HepG2 (cell line): ENCODE data around the gene PTPN2. TPM values are rescaled to one million over a fixed set of nuclear protein-coding genes. Genes with fewer than 3 reads are reported as not detected.

Experiments used
- ATAC-seq: fragments of 200-7000 bp; cut with Tn5 transposase; 3 replicates; pipeline ENCODE4 v1.9.1; 2020; ENCODE audit warnings: mild to moderate bottlenecking, moderate library complexity
- BruUV-seq: library from RNA; stranded (reverse); fragments of 400-500 nt; replicated peaks from 2 replicates; lab custom pipeline; 2021; lab: Mats Ljungman, UMichigan
- CTCF ChIA-PET: fragments of 300-600 bp; formaldehyde crosslinking; extraction: SDS; loops from one replicate; lab custom pipeline; 2021; ENCODE audit warnings: low total read pairs, inconsistent platforms, low intra/inter-chr PET ratio; lab: Yijun Ruan, JAX
- POLR2A ChIA-PET: fragments of 350-600 bp; sonication (Branson Sonifier 250); formaldehyde crosslinking; loops from one replicate; lab custom pipeline; 2020; ENCODE audit warnings: antibody characterized with exemption, inconsistent platforms; lab: Yijun Ruan, JAX
- DNase-seq: peaks from one replicate; pipeline ENCODE4 v3.0.0-alpha.2; 2015; ENCODE audit warnings: low spot score
- FAIRE-seq: peaks from 3 replicates; lab custom pipeline; 2011; peaks lifted over from hg19 to GRCh38; lab: Jason Lieb, UNC
- H2AFZ ChIP-seq: one replicate; pipeline ENCODE4 v1.6.1; 2011; ENCODE audit warnings: low read length, inconsistent platforms
- H3K27ac ChIP-seq: fragments of 300-600 bp; 3 replicates; pipeline ENCODE4 v1.8.0; 2011; ENCODE audit warnings: mixed run types, mild to moderate bottlenecking, mixed read lengths, low read length, inconsistent platforms; ENCODE audit not compliant: insufficient read depth; ENCODE audit errors: extremely low read length
- H3K27me3 ChIP-seq, 2 experiments: fragments of 200-600 bp in 1 of 2; 2 replicates in 1 of 2; 3 replicates in 1 of 2; pipeline versions ENCODE4 v1.6.0 to v1.8.0; 2011; ENCODE audit warnings: low read length in 2 of 2, mild to moderate bottlenecking in 2 of 2, moderate library complexity in 2 of 2, inconsistent platforms in 1 of 2; ENCODE audit not compliant: insufficient read depth in 2 of 2, control insufficient read depth in 1 of 2
- H3K36me3 ChIP-seq, 2 experiments: fragments of 200-600 bp in 1 of 2; replicated peaks in 1 of 2; 2 replicates in 1 of 2; 3 replicates in 1 of 2; pipeline versions ENCODE4 v1.5.1 to v1.8.0; 2011; ENCODE audit warnings: low read length in 2 of 2, inconsistent platforms in 1 of 2; ENCODE audit not compliant: insufficient read depth in 2 of 2, control insufficient read depth in 1 of 2
- H3K4me1 ChIP-seq: 2 replicates; pipeline ENCODE4 v1.5.1; 2012; ENCODE audit warnings: low read length, inconsistent platforms; ENCODE audit not compliant: insufficient read depth
- H3K4me2 ChIP-seq: 2 replicates; pipeline ENCODE4 v1.6.0; 2011; ENCODE audit warnings: low read depth, low read length, inconsistent platforms
- H3K4me3 ChIP-seq, 3 experiments: fragments of 200-600 bp in 1 of 3; sonication (generic), shearing (Covaris generic) in 1 of 3; replicated peaks in 1 of 3; 2 replicates each; pipeline ENCODE4 v1.5.1; 2011 to 2016; ENCODE audit warnings: low read length in 3 of 3, inconsistent platforms in 2 of 3, low read depth in 2 of 3, mild to moderate bottlenecking in 2 of 3, control low read depth in 1 of 3, mixed read lengths in 1 of 3; ENCODE audit not compliant: insufficient read depth in 1 of 3
- H3K79me2 ChIP-seq: one replicate; pipeline ENCODE4 v1.6.1; 2011; ENCODE audit warnings: low read length, inconsistent platforms; ENCODE audit not compliant: insufficient read depth
- H3K9ac ChIP-seq: 2 replicates; pipeline ENCODE4 v1.6.0; 2011; ENCODE audit warnings: mild to moderate bottlenecking, low read depth, low read length, inconsistent platforms; ENCODE audit not compliant: insufficient read depth
- H3K9me3 ChIP-seq: 2 replicates; pipeline ENCODE4 v1.5.1; 2012; ENCODE audit warnings: mild to moderate bottlenecking, low read length
- H4K20me1 ChIP-seq: 2 replicates; pipeline ENCODE4 v1.6.0; 2011; ENCODE audit warnings: inconsistent platforms, mild to moderate bottlenecking, low read length, moderate library complexity; ENCODE audit not compliant: insufficient read depth
- ARID3A ChIP-seq: IDR thresholded peaks from 2 replicates; pipeline ENCODE4 v1.6.1; 2012; ENCODE audit warnings: low read depth, low read length, improper control_type of control experiment
- ATAD3A ChIP-seq: sonication (generic); formaldehyde crosslinking; IDR thresholded peaks from 2 replicates; pipeline ENCODE4 v1.4.0; 2020; ENCODE audit warnings: missing genetic modification reagents
- BCL6 ChIP-seq: IDR thresholded peaks from 2 replicates; pipeline ENCODE4 v1.6.1; 2016; ENCODE audit warnings: missing genetic modification reagents, missing compliant biosample characterization
- MAF1 ChIP-seq: sonication (generic); formaldehyde crosslinking; IDR thresholded peaks from 2 replicates; pipeline ENCODE4 v1.5.0; 2020; ENCODE audit warnings: missing genetic modification reagents, borderline replicate concordance
- PAX8 ChIP-seq: sonication (generic); formaldehyde crosslinking; IDR thresholded peaks from 2 replicates; pipeline ENCODE4 v1.8.0; 2022; ENCODE audit warnings: mild to moderate bottlenecking, missing genetic modification reagents, borderline replicate concordance
- PHF8 ChIP-seq: sonication (generic); formaldehyde crosslinking; IDR thresholded peaks from 2 replicates; pipeline ENCODE4 v1.5.0; 2020; ENCODE audit warnings: missing genetic modification reagents
- PLRG1 ChIP-seq: fragments of 450-650 bp; conservative IDR thresholded peaks from 2 replicates; pipeline ENCODE4 v1.6.1; 2016
- RFXANK ChIP-seq: IDR thresholded peaks from 2 replicates; pipeline ENCODE4 v1.6.1; 2016
- TSC22D2 ChIP-seq: sonication (generic); formaldehyde crosslinking; IDR thresholded peaks from 2 replicates; pipeline ENCODE4 v1.5.1; 2020; ENCODE audit warnings: missing genetic modification reagents, mild to moderate bottlenecking, borderline replicate concordance
- ZBTB4 ChIP-seq: sonication (generic); formaldehyde crosslinking; IDR thresholded peaks from 2 replicates; pipeline ENCODE4 v1.4.0; 2020; ENCODE audit warnings: missing genetic modification reagents, mild to moderate bottlenecking, borderline replicate concordance
- ZKSCAN8 ChIP-seq: IDR thresholded peaks from 2 replicates; pipeline ENCODE4 v1.6.1; 2016; ENCODE audit warnings: borderline replicate concordance, missing genetic modification reagents, missing compliant biosample characterization
- ZNF24 ChIP-seq: fragments of 450-650 bp; IDR thresholded peaks from 2 replicates; pipeline ENCODE4 v1.6.1; 2017; ENCODE audit warnings: antibody characterized with exemption, mild to moderate bottlenecking
- ZNF577 ChIP-seq: sonication (generic); formaldehyde crosslinking; IDR thresholded peaks from 2 replicates; pipeline ENCODE4 v1.4.0; 2020; ENCODE audit warnings: mild to moderate bottlenecking, low read depth, missing genetic modification reagents, borderline replicate concordance
- ZNF83 ChIP-seq: sonication (generic); formaldehyde crosslinking; IDR thresholded peaks from 2 replicates; pipeline ENCODE4 v1.4.0; 2020; ENCODE audit warnings: missing genetic modification reagents, mild to moderate bottlenecking, borderline replicate concordance
- WGBS: methylation state at CpG from one replicate; pipeline ENCODE4 v1.1.6; 2017; ENCODE audit warnings: low lambda C conversion rate; 5-methylcytosine and 5-hydroxymethylcytosine counted together
- in situ Hi-C: cut with HindIII; loops from 2 replicates; pipeline ENCODE4 v1.10.0; 2017; ENCODE audit warnings: low pct_unique_long_range_greater_than_20kb; ENCODE audit not compliant: extremely low pct_ligation_motif_present
- intact Hi-C: fragments of 100-400 bp; cut with micrococcal nuclease; formaldehyde crosslinking; loops from one replicate; pipeline ENCODE4 v1.10.0; 2022; ENCODE audit not compliant: unreplicated experiment
- polyA plus RNA-seq, 8 experiments: library from polyadenylated mRNA; depleted of rRNA in 3 of 8; stranded (reverse) in 7 of 8; unstranded in 1 of 8; fragments of >200 nt; fragmentation: Illumina TruSeq in 4 of 8; extraction: Trizol in 4 of 8; gene quantifications; 2 replicates each; pipeline versions ENCODE4 v1.2.1 to v1.2.3, GENCODE V29; 2011 to 2016; ENCODE audit warnings: low read depth in 4 of 8, missing spikeins in 1 of 8, mixed read lengths in 1 of 8; ENCODE audit not compliant: insufficient read depth in 1 of 8
- total RNA-seq, 5 experiments: library from RNA; depleted of rRNA; stranded (reverse); fragments of >200 nt; fragmentation: Illumina TruSeq; extraction: Trizol; gene quantifications; 2 replicates each; pipeline ENCODE4 v1.2.3, GENCODE V29; 2016; ENCODE audit warnings: low read depth in 1 of 5

The PTPN2 gene
- total and polyA plus RNA-seq, 2 of the 13 experiments (the other 11 are each of a cell fraction or from before 2014, with no cell fraction given) = 24.9 to 41.5 TPM

DNA sequence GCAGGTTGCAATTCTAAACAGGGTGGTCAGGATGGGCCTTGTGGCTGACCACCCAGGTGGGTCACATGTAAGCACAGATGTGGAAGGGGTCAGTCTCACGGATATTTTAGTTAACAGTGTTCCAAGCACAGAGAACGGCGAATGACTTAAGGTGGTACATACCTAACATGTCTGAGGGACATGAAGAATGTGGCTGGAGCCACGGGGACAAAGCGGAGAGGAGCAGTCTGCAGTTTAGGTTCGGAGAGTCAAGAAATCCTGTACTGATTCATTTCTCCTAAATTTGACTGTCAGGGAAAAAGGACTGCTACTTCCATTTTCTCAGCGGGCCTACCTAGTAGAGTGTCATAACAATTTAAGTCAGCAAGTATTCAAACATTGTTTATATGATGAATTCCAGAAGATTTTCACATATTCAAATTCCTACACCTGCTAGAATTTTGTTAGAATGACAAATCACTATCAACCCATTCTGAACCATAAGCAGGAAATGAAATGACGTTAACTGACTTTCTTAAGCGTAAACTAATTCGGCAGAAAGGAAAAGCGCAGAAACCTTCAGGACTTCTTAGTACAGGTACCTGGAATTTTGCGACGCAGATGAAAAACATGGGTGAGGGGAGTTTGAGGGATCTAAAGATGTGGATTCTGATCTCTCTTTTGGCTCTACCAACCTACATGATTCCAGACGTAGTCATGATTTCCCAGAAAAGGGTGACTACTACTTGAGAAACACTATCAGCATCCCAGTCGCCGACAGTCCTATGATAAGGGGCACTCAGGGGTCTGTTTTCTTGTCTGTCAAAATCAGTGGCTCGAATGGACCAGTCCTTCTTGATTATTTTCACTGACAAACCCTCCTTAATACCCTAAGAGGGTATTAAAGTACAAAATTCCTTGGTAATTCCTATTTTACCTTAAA, 41.3 kb downstream of the PTPN2 start:
- no peak overlapping the region for H3K27ac ChIP-seq
- FAIRE-seq = no peak
- no peak for TF ChIP-seq ZNF577 (CRISPR knock-in tag)
- TF ChIP-seq ATAD3A = no peak
- no peak for TF ChIP-seq RFXANK (CRISPR knock-in tag)
- TF ChIP-seq ARID3A = no peak
- no peak for TF ChIP-seq TSC22D2
- no peak for TF ChIP-seq ZNF83 (CRISPR knock-in tag)
- TF ChIP-seq MAF1 = no peak
- no peak for TF ChIP-seq PLRG1
- no peak for TF ChIP-seq PAX8 (CRISPR knock-in tag)
- no peak for TF ChIP-seq PHF8
- no peak for TF ChIP-seq ZNF24
- TF ChIP-seq ZBTB4 (CRISPR knock-in tag) = no peak
- no peak for TF ChIP-seq ZKSCAN8
- no peak for TF ChIP-seq BCL6 (CRISPR knock-in tag)
- peaks cover 3 to 6% of the 10 kb centered on the region in 2 experiments; a peak in 1 of 5 replicates for H3K36me3 ChIP-seq
- no peak for ATAC-seq
- no TSS peak for BruUV-seq
- POLR2A ChIA-PET = no interaction called here
- H3K4me2 ChIP-seq = no peak overlapping the region
- no peaks in the 10 kb centered on the region for H4K20me1 ChIP-seq
- peaks cover 18% of the 10 kb centered on the region for H3K4me1 ChIP-seq
- H2AFZ ChIP-seq = no peak overlapping the region
- intact Hi-C loops (no loop called here), in situ Hi-C loops (no loop called here)
- no peaks in the 10 kb centered on the region for H3K27me3 ChIP-seq
- CTCF ChIA-PET = no interaction called here
- H3K9ac ChIP-seq = no peak overlapping the region
- WGBS = 94% methylated on average over 17 of the region's 17 CpGs
- H3K4me3 ChIP-seq = no peak overlapping the region
- no peak for DNase-seq
- H3K79me2 ChIP-seq = peaks cover 12% of the 10 kb centered on the region
- H3K9me3 ChIP-seq = no peaks in the 10 kb centered on the region
